NOMO-1 treated with DMSO at 0.1 percent for 48 hours (cell line): ENCODE measurements around the gene UNC5C.

Experiments used
- DNase-seq: peaks from one replicate; lab custom pipeline; 2025; ENCODE audit not compliant: unreplicated experiment; lab: John Stamatoyannopoulos, UW

Gene UNC5C

GRCh38 chr4:95546866-95547714 lies 1.7 kb downstream of the UNC5C start:
- DNase-seq: no peak

- no peak for DNase-seq
Observed at GRCh38 chr4:95546221-95546620, 2.6 kb downstream of the UNC5C start.

- no peak for DNase-seq
Observed at GRCh38 chr4:95545546-95545945, 3.2 kb downstream of the UNC5C start.

DNA sequence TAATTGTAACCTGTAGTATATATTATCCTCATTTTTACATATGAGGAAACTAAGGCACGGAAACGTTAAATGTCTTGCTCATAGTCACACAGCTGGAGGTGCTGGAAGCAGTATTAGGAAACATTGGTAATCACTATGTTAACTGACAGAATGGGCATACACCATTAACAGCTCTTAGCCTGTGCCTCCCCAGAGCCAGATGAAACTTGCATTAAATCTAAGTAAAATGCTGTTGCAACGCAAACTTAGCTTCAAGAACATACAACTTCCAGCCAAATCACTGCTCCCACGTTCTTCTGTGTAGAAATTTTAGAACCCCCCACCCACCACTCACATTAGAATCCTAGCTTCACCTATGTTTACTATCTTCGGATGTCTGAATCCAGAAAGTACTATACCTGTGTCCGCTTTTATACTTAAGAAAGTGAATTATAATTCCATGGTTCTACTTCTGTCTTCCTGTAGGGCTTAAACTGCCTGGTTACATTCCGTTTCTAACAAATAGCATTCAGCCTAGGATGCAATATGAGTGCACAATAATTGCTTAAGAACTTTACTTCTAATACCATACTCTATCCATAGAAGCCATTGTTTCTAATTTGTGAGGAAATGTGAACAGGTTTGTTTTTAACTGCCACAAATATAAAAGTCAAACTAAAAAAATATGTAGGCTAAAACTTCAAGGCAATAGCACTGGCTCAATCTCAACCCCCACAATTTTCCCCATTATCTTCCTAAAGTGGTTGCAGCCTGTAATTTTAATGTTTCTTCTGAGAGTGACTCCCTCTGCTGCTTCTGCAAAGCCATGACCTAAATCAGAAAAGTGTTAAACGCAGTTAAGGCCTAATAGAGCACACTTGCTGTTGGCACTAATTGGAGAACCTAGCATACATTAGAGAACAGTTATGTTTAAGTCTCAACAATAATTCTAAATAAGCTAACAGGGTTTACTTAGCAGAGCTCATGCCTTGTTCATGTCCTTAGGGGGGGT lies 4.4 kb downstream of the UNC5C start:
- no peak for DNase-seq

GRCh38 chr4:95541889-95542607 lies 6.7 kb downstream of the UNC5C start:
- no peak for DNase-seq

- no peak for DNase-seq
Observed at GRCh38 chr4:95541094-95541493, 7.7 kb downstream of the UNC5C start.

DNA sequence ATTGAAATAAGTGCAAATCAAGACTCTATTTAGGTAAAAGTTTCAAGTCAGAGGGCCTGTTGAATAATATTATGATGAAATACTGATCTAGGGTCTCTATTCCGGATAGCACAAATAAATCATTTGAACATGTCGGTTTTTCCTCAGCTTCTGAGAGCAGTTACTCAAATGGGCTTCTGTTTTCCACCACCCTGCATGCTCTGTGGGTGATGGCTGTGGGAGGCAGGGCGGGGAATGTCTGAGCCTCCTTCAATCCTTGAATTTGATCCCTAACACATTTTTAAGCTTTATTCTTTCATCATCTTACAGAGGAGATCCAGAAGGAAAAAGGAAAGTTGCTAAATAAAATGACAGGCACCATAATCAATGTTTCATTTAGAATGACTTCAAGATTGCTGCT lies 8.5 kb downstream of the UNC5C start:
- no peak for DNase-seq

DNA sequence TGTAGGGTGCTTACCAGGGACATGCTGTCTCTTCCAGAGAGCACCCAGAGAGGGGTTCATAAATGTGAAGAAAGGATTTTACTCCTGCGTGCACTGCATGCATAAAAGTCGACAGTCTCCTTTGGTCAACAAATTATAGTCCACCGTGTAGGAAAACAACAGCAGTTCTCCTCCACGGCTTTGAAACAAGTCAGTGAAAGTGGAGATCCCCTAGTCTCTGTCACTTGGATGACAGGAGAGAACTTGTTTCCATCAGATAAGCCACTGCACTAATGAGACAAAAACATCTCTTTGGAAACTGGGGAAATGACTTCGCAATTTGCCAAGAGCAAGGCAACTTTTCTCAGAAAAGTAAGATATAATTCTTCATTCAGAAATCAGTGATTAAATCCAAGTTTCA lies 9.7 kb downstream of the UNC5C start:
- no peak for DNase-seq

GRCh38 chr4:95537863-95538488 lies 10.8 kb downstream of the UNC5C start:
- DNase-seq: no peak

DNA sequence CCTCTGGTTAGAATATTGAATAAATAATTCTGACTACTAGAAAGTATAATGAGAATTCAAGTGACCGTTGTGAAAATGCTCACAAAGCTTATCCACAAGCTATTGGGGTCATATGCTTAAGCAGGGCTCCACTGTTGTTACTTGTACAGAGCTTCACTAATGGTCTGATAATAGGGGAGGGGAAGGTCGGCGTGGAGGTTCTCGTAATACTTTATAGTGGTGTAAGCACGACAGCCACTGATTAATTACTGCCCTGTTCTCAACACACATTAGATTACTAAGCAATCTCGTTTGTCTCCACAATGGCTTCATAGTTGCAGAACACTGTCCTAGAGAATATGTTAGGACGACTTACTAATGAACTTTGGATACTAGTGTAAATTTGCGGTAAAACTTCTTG lies 11.6 kb downstream of the UNC5C start:
- DNase-seq: no peak

DNA sequence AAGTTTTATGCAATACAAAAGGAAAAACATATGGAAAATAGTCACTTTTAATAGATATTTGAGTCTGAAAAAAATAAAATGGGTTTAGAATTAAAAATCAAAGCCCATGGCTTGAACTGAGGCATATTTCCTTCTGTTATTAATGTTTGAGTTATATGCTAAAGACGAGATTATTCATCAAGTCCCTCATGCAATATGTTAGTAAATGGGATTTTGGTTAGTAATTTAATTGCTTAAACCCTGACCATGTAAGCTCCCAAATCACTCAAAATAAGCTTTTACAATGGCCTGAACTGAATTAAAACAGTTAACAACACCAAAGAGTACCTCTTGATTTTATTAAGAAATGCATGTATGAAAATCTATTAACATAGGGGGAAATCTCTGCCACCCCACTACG lies 12.1 kb downstream of the UNC5C start:
- DNase-seq: no peak

- no peak for DNase-seq
Observed at GRCh38 chr4:95535180-95535579, 13.6 kb downstream of the UNC5C start.

- DNase-seq: no peak
Observed at GRCh38 chr4:95534032-95534431, 14.7 kb downstream of the UNC5C start.

DNA sequence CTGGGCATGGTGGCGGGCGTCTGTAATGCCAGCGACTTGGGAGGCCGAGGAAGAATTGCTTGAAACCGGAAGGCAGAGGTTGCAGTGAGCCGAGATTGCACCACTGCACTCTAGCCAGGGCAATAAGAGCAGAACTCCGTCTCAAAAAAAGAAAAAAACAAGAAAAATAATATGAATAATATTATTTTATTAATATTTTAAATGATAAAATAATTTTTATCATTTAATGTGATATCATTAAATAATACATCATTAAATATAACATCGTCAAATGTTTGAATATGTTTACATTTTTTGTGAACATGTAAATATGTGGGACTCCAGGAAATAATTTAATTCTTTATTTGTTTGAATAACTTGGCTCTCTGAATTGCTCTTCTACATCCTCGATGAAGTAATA lies 15.5 kb downstream of the UNC5C start:
- no peak for DNase-seq

GRCh38 chr4:95532305-95532704 lies 16.5 kb downstream of the UNC5C start:
- DNase-seq: no peak

DNA sequence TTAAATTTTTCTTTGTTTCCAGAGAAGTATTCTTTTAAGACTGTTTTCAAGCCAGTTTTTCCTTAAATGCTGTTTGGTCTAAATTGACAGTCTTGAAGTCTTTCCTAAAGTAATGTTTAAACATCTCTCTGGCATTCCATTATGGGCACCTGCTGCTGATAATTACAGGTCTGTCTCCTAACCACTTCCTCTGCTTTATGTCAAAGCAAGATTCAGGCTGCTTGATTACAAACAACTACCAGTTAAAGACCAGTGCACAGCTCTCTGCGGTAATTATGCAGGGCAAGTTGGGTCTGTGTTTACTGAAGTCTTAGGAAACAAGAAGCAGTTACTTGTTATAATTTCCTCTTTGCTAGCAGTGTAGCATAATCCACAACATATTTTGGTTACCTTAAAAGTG lies 17.6 kb downstream of the UNC5C start:
- DNase-seq: no peak

DNA sequence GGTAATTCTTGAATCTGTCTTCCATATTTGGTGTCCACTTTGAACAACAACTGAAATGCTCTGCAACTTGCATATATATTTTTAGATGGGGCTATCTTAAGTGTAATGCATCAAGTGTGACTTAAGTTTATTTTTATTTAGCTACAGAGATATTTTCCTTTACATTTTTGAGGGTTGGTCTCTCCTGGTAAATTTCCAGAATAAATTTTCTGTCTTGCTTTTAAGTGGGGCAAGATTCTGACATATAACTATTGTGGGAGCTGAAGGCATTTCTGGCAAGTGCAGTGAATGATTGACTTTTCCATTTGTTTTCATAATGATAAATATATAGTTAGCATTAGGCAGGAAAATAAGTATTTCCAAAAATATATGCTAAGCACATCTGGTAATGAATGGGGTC lies 18.8 kb downstream of the UNC5C start:
- DNase-seq: no peak

- DNase-seq: no peak
Observed at GRCh38 chr4:95528388-95528948, 20.3 kb downstream of the UNC5C start.

DNA sequence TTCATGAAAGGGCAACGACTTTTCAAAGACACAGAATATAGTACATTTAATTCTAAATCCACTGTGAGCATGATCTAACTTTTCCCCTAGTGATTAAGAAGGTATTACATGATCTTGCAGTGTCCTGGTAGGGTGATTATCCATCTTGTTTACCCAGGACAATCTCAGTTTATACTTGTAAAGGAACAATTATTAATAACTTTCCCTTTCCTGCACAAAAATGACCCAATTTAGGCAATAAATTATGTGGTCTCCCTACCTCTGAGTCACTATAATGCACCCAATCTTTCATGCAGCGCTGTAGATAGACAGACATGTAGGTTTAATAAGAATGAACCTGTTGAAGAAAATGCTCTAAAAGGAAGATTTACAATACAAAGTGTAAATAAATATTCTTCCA lies 22.7 kb downstream of the UNC5C start:
- no peak for DNase-seq

DNA sequence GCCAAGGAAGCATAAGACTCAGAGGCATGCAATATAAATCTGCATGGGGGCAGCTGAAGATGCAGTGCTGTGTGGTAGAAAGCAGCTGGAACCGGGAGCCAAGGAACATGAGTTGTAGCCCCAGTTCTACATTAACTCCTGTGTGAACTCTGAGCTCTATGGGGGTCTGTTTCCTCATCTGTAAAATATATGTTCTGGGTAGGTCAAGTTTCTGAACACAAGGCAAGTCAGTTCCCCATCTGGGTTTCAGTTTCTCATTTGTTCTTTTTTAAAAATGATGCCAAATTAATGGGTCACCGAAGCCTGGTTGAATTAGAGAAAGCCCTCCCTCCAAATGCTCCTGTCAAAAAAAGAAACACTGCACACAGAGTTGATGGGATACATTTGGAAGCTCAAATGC lies 24.0 kb downstream of the UNC5C start:
- no peak for DNase-seq

GRCh38 chr4:95524184-95524583 lies 24.6 kb downstream of the UNC5C start:
- no peak for DNase-seq
